Heart right ventricle (tissue), 16 donors: ENCODE results near the gene MS4A15. TPM values are rescaled to one million over a fixed set of nuclear protein-coding genes. Genes with fewer than 3 reads are reported as not detected.

ENCODE experiments used
- ATAC-seq, 8 donors: fragments of 200-7000 bp; cut with Tn5 transposase; one replicate each; pipeline ENCODE4 v1.9.1; 2020; ENCODE audit warnings: mild to moderate bottlenecking in 8 of 8, moderate library complexity in 8 of 8, moderate number of reproducible peaks in 1 of 8
- DNase-seq, 2 donors: peaks; one replicate each; pipeline ENCODE4 v3.0.0-alpha.2; 2020
- H3K27ac ChIP-seq, 10 donors: fragments of 200-600 bp; sonication (generic) in 2 of 10; one replicate each; pipeline versions ENCODE4 v1.5.0 to v1.8.0; 2020 to 2022; ENCODE audit warnings: mild to moderate bottlenecking in 3 of 10
- H3K27me3 ChIP-seq, 7 donors: fragments of 200-600 bp; one replicate each; pipeline ENCODE4 v1.8.0; 2021 to 2022; ENCODE audit warnings: mild to moderate bottlenecking in 2 of 7
- H3K36me3 ChIP-seq, 9 donors: fragments of 200-600 bp; sonication (generic) in 1 of 9; one replicate each; pipeline versions ENCODE4 v1.5.0 to v1.8.0; 2020 to 2022; ENCODE audit warnings: mild to moderate bottlenecking in 2 of 9
- H3K4me1 ChIP-seq, 9 donors: fragments of 200-600 bp; sonication (generic) in 1 of 9; one replicate each; pipeline versions ENCODE4 v1.5.0 to v1.8.0; 2020 to 2022; ENCODE audit warnings: mild to moderate bottlenecking in 4 of 9
- H3K4me3 ChIP-seq, 10 donors: fragments of 200-600 bp; sonication (generic) in 2 of 10; one replicate each; pipeline versions ENCODE4 v1.5.0 to v1.8.0; 2020 to 2022; ENCODE audit warnings: mild to moderate bottlenecking in 7 of 10, moderate library complexity in 2 of 10
- H3K9me3 ChIP-seq, 11 donors: fragments of 200-600 bp in 10 of 11; sonication (generic) in 2 of 11; one replicate each; pipeline versions ENCODE4 v1.5.0 to v1.8.0; 2013 to 2022; ENCODE audit warnings: mild to moderate bottlenecking in 2 of 11, control low read depth in 1 of 11, moderate library complexity in 1 of 11
- WGBS, 2 donors: extraction: QIAGEN DNeasy Blood & Tissue Kit; methylation state at CpG; one replicate each; pipeline ENCODE4 v1.1.7; 2013; ENCODE audit warnings: inconsistent platforms in 1 of 2; 5-methylcytosine and 5-hydroxymethylcytosine counted together
- intact Hi-C, 10 donors: fragments of 100-400 bp; cut with DNase I; formaldehyde crosslinking; loops; one replicate each; pipeline versions ENCODE4 v1.11.1 to v1.14.2; 2022
- polyA plus RNA-seq, 2 donors: library from polyadenylated mRNA; stranded (reverse); fragments of 200-250 nt; gene quantifications; one replicate each; pipeline ENCODE4 v1.2.3, GENCODE V29; 2013
- total RNA-seq, 10 donors: library from RNA; stranded (reverse); fragmentation: NEBNext Ultra II Directional in 3 of 10; extraction: Animal tissue kit (Norgen Biotek cat#: 25700) in 3 of 10; gene quantifications; one replicate each; pipeline versions ENCODE4 v1.2.1 to v1.2.4, GENCODE V29; 2021 to 2023
- TF ChIP-seq, protein P1 (sequence below), 9 donors: fragments of 200-600 bp; sonication (generic) in 2 of 9; IDR thresholded peaks; one replicate each; pipeline versions ENCODE4 v1.5.0 to v1.8.0; 2021 to 2022; ENCODE audit warnings: antibody characterized with exemption in 9 of 9, mild to moderate bottlenecking in 5 of 9, moderate library complexity in 1 of 9
- donor health status: Arrhythmogenic right ventricular cardiomyopathy.
- donor health status: ischemic (EF 13 %, LVEDD 7.1; RV severe dilation, severe dysfunction).
- donor health status: healthy with polysubstance abuse.
- donor health status: DM: no; HTN: yes; CAD: no.
- donor health status: DM: no; HTN: no; CAD: no.
- donor health status: ischemic (EF 25% LVEDD 6.9; RV normal size, moderate dysfunction).
- donor health status: ischemic (EF 25% LVEDD 5.7; RV mildly dilated, moderate dysfunction).
- donor health status: healthy.
- donor health status: DM: yes; HTN: yes; CAD: no.
- donor health status: Ischemic cardiomyopathy.
- donor health status: ischemic (EF 35%, LVEDD 5.7; RV mildly dilated, moderate dysfunction).
- donor health status: nonischemic (EF 11% LVEDD 7.7; RV severe dilation, severe dysfunction).
- donor health status: DM: yes; HTN: yes; CAD: no.
- donor health status: PGD.
- donor health status: ischemic (EF 29% LVEDD 5.4; RV normal size, mild dysfunction).
- donor health status: nonischemic (EF 23%, LVEDD 6.1; RV moderate dilation, normal function).

MS4A15 gene
- total and polyA plus RNA-seq, 12 donors = not detected

DNA sequence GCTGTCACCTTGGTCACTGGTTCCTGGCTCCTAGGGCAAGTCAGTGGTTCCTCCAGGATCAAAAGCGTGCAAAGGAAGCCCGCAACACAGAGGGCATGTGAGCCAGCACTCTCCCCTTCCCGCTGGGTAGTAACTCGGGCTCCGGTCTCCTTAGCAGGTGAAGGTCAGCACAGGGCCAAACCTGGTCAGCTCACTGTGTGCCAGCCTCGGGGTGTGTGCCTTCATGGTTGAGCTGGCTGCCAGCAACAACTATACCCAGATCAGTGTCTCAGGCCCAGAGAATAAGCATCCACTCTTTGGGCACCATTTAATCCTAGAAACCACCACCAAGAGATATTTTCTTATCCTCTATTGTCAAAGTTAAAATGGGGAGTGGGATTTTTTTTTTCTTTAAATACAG is 69.1 kb downstream of the MS4A15 start:
- DNase-seq (no peak), ATAC-seq (no peak)
- H3K27me3 ChIP-seq = no peaks in the 10 kb centered on the region
- no peaks in the 10 kb centered on the region for H3K9me3 ChIP-seq
- no peak overlapping the region for H3K4me3 ChIP-seq
- H3K36me3 ChIP-seq = no peaks in the 10 kb centered on the region
- WGBS, 2 donors = 72 to 74% methylated on average over 6 of the region's 6 CpGs
- intact Hi-C loops = loop anchor here in 1 of 10 donors (5.0 kb wide), 1 partner anchor 48 kb away; no protein-coding TSS in a partner anchor
- H3K27ac ChIP-seq = no peak overlapping the region
- TF ChIP-seq, protein P1, sequence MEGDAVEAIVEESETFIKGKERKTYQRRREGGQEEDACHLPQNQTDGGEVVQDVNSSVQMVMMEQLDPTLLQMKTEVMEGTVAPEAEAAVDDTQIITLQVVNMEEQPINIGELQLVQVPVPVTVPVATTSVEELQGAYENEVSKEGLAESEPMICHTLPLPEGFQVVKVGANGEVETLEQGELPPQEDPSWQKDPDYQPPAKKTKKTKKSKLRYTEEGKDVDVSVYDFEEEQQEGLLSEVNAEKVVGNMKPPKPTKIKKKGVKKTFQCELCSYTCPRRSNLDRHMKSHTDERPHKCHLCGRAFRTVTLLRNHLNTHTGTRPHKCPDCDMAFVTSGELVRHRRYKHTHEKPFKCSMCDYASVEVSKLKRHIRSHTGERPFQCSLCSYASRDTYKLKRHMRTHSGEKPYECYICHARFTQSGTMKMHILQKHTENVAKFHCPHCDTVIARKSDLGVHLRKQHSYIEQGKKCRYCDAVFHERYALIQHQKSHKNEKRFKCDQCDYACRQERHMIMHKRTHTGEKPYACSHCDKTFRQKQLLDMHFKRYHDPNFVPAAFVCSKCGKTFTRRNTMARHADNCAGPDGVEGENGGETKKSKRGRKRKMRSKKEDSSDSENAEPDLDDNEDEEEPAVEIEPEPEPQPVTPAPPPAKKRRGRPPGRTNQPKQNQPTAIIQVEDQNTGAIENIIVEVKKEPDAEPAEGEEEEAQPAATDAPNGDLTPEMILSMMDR (IDR thresholded peaks at IDR 0.05) = no peak
- peaks cover 0 to 4% (median 0%) of the 10 kb centered on the region in 9 donors for H3K4me1 ChIP-seq

Other genes with a start within 250 kb of the MS4A15 start
- not detected for gene MS4A13, start 241.5 kb upstream of the MS4A15 start, total RNA-seq
- gene MS4A13, start 241.5 kb upstream of the MS4A15 start, polyA plus RNA-seq = not detected
- gene MS4A8, start 57.3 kb upstream of the MS4A15 start, total RNA-seq = not detected
- gene MS4A8, start 57.3 kb upstream of the MS4A15 start, polyA plus RNA-seq = not detected
- gene MS4A18, start 32.1 kb upstream of the MS4A15 start, total RNA-seq = not detected
- not detected for gene MS4A18, start 32.1 kb upstream of the MS4A15 start, polyA plus RNA-seq
- not detected for gene MS4A10, start 28.5 kb downstream of the MS4A15 start, total RNA-seq
- not detected for gene MS4A10, start 28.5 kb downstream of the MS4A15 start, polyA plus RNA-seq
- gene CCDC86, start 85.2 kb downstream of the MS4A15 start, total RNA-seq = 10 to 100 TPM in 4 of 10 donors, 1 to 10 TPM in 6; 6.6 to 20.1 (median 9.2) TPM
- 10 to 100 TPM in 1 of 2 donors, 1 to 10 TPM in 1; 7.4 to 26.5 TPM for gene CCDC86, start 85.2 kb downstream of the MS4A15 start, polyA plus RNA-seq
- 1 to 10 TPM in 9 of 10 donors, under 1 TPM in 1; 0.35 to 5.1 (median 1.2) TPM for gene PTGDR2, start 99.1 kb downstream of the MS4A15 start, total RNA-seq
- 1 to 10 TPM in 1 of 2 donors, under 1 TPM in 1; 0.57 to 5.7 TPM for gene PTGDR2, start 99.1 kb downstream of the MS4A15 start, polyA plus RNA-seq
- under 1 TPM in 3 of 10 donors, not detected in 7; 0.16 to 0.33 (median 0.25) TPM for gene ZP1, start 110.7 kb downstream of the MS4A15 start, total RNA-seq
- gene ZP1, start 110.7 kb downstream of the MS4A15 start, polyA plus RNA-seq = under 1 TPM; 0.37 to 0.51 TPM
- gene PRPF19, start 149.7 kb downstream of the MS4A15 start, total RNA-seq = 10 to 100 TPM; 32.0 to 49.7 (median 39.4) TPM
- 10 to 100 TPM; 50.3 to 53.0 TPM for gene PRPF19, start 149.7 kb downstream of the MS4A15 start, polyA plus RNA-seq
- gene TMEM109, start 157.3 kb downstream of the MS4A15 start, total RNA-seq = 100 to 1,000 TPM in 2 of 10 donors, 10 to 100 TPM in 8; 78.6 to 115 (median 92.7) TPM
- 100 to 1,000 TPM in 1 of 2 donors, 10 to 100 TPM in 1; 53.3 to 121 TPM for gene TMEM109, start 157.3 kb downstream of the MS4A15 start, polyA plus RNA-seq
- 10 to 100 TPM in 2 of 10 donors, 1 to 10 TPM in 8; 3.7 to 12.9 (median 6.5) TPM for gene TMEM132A, start 167.6 kb downstream of the MS4A15 start, total RNA-seq
- gene TMEM132A, start 167.6 kb downstream of the MS4A15 start, polyA plus RNA-seq = 10 to 100 TPM; 10.0 to 16.4 TPM
- 10 to 100 TPM in 9 of 10 donors, 1 to 10 TPM in 1; 9.5 to 52.4 (median 18.5) TPM for gene SLC15A3, start 195.3 kb downstream of the MS4A15 start, total RNA-seq
- 10 to 100 TPM; 21.3 to 36.9 TPM for gene SLC15A3, start 195.3 kb downstream of the MS4A15 start, polyA plus RNA-seq
- 1 to 10 TPM in 2 of 10 donors, under 1 TPM in 7, not detected in 1; 0.17 to 4.5 (median 0.46) TPM for gene CD6, start 214.8 kb downstream of the MS4A15 start, total RNA-seq
- gene CD6, start 214.8 kb downstream of the MS4A15 start, polyA plus RNA-seq = under 1 TPM; 0.07 to 0.12 TPM